DOHH2 (cell line): ENCODE data around the gene DRD2.

Source experiments
- H3F3A ChIP-seq: fragments of 200-600 bp; sonication (generic), shearing (Covaris generic); 2 replicates; pipeline ENCODE4 v1.6.0; 2016; ENCODE audit warnings: antibody characterized with exemption, mild to moderate bottlenecking; ENCODE audit not compliant: control insufficient read depth, insufficient read depth
- H3K27ac ChIP-seq: fragments of 200-600 bp; sonication (generic); 2 replicates; pipeline ENCODE4 v1.5.1; 2014; ENCODE audit warnings: low read depth, mild to moderate bottlenecking, low read length, moderate library complexity
- H3K27me3 ChIP-seq: fragments of 200-600 bp; sonication (generic); 2 replicates; pipeline ENCODE4 v1.6.1; 2014; ENCODE audit warnings: mild to moderate bottlenecking, low read length, mixed read lengths; ENCODE audit not compliant: control insufficient read depth
- H3K36me3 ChIP-seq: fragments of 200-600 bp; sonication (generic); 2 replicates; pipeline ENCODE4 v1.6.1; 2014; ENCODE audit warnings: mild to moderate bottlenecking, low read length, moderate library complexity, mixed read lengths; ENCODE audit not compliant: control insufficient read depth
- H3K4me1 ChIP-seq: fragments of 200-600 bp; sonication (generic); 2 replicates; pipeline ENCODE4 v1.6.1; 2014; ENCODE audit warnings: mild to moderate bottlenecking, low read length, mixed read lengths; ENCODE audit not compliant: control insufficient read depth
- H3K4me2 ChIP-seq: fragments of 200-600 bp; sonication (generic); 2 replicates; pipeline ENCODE4 v1.6.0; 2014; ENCODE audit warnings: mild to moderate bottlenecking, low read length, moderate library complexity
- H3K4me3 ChIP-seq: fragments of 200-600 bp; sonication (generic); 2 replicates; pipeline ENCODE4 v1.5.1; 2014; ENCODE audit warnings: mild to moderate bottlenecking, low read length, mixed read lengths
- H3K79me2 ChIP-seq: fragments of 200-600 bp; sonication (generic); 2 replicates; pipeline ENCODE4 v1.6.1; 2014; ENCODE audit warnings: mild to moderate bottlenecking, low read length, mixed read lengths; ENCODE audit not compliant: control insufficient read depth
- H3K9me2 ChIP-seq: fragments of 200-600 bp; sonication (generic); replicated peaks from 2 replicates; pipeline ENCODE4 v1.6.1; 2014; ENCODE audit warnings: mild to moderate bottlenecking, low read length, mixed read lengths; ENCODE audit not compliant: control insufficient read depth
- H3K9me3 ChIP-seq: fragments of 200-600 bp; sonication (generic); 2 replicates; pipeline ENCODE4 v1.6.1; 2014; ENCODE audit warnings: antibody characterized with exemption, low read length, mixed read lengths; ENCODE audit not compliant: control insufficient read depth, insufficient read depth
- H4K20me1 ChIP-seq: fragments of 200-600 bp; sonication (generic); 2 replicates; pipeline ENCODE4 v1.6.0; 2014; ENCODE audit warnings: low read depth, mild to moderate bottlenecking, antibody characterized with exemption, low read length, moderate library complexity; ENCODE audit not compliant: control insufficient read depth, insufficient read depth
- CTCF ChIP-seq: fragments of 200-600 bp; sonication (generic); IDR thresholded peaks from one replicate; pipeline ENCODE4 v1.5.1; 2014; ENCODE audit warnings: antibody characterized with exemption, mild to moderate bottlenecking, low read depth, low read length; ENCODE audit not compliant: poor library complexity, severe bottlenecking
- EZH2phosphoT487 ChIP-seq: fragments of 200-600 bp; sonication (generic); IDR thresholded peaks from 2 replicates; pipeline ENCODE4 v1.6.1; 2017; ENCODE audit warnings: borderline replicate concordance, mild to moderate bottlenecking, antibody characterized with exemption, low read length, moderate library complexity, mixed read lengths

DRD2 gene

GRCh38 chr11:113392236-113392921 lies 82.8 kb downstream of the DRD2 start:
- no peaks in the 10 kb centered on the region for H4K20me1 ChIP-seq
- no peak overlapping the region for H3K4me2 ChIP-seq
- H3K9me3 ChIP-seq: no peaks in the 10 kb centered on the region
- no peaks in the 10 kb centered on the region for H3F3A ChIP-seq
- no peak overlapping the region for H3K4me3 ChIP-seq
- H3K36me3 ChIP-seq: no peaks in the 10 kb centered on the region
- no peaks in the 10 kb centered on the region for H3K4me1 ChIP-seq
- H3K27ac ChIP-seq: no peak overlapping the region
- no peaks in the 10 kb centered on the region for H3K27me3 ChIP-seq
- no peaks in the 10 kb centered on the region for H3K9me2 ChIP-seq
- H3K79me2 ChIP-seq: no peaks in the 10 kb centered on the region
- TF ChIP-seq CTCF: no peak
- no peak for TF ChIP-seq EZH2phosphoT487

GRCh38 chr11:113389272-113389671 lies 85.9 kb downstream of the DRD2 start:
- no peaks in the 10 kb centered on the region for H3K4me1 ChIP-seq
- H4K20me1 ChIP-seq: no peaks in the 10 kb centered on the region
- no peak overlapping the region for H3K4me2 ChIP-seq
- H3K9me2 ChIP-seq: no peaks in the 10 kb centered on the region
- TF ChIP-seq CTCF: no peak
- no peak for TF ChIP-seq EZH2phosphoT487
- H3K36me3 ChIP-seq: no peaks in the 10 kb centered on the region
- no peaks in the 10 kb centered on the region for H3K27me3 ChIP-seq
- no peaks in the 10 kb centered on the region for H3F3A ChIP-seq
- H3K4me3 ChIP-seq: no peak overlapping the region
- no peaks in the 10 kb centered on the region for H3K79me2 ChIP-seq
- no peaks in the 10 kb centered on the region for H3K9me3 ChIP-seq
- no peak overlapping the region for H3K27ac ChIP-seq

- no peaks in the 10 kb centered on the region for H3K36me3 ChIP-seq
- no peaks in the 10 kb centered on the region for H3K27me3 ChIP-seq
- TF ChIP-seq EZH2phosphoT487 (no peak), CTCF (no peak)
- no peaks in the 10 kb centered on the region for H3K9me3 ChIP-seq
- H3K4me2 ChIP-seq: no peak within 1 kb of the TSS
- H3K27ac ChIP-seq: no peak within 1 kb of the TSS
- H3K4me1 ChIP-seq: no peaks in the 10 kb centered on the region
- no peak within 1 kb of the TSS for H3K4me3 ChIP-seq
- H3K79me2 ChIP-seq: no peaks in the 10 kb centered on the region
- H3K9me2 ChIP-seq: no peaks in the 10 kb centered on the region
- no peaks in the 10 kb centered on the region for H4K20me1 ChIP-seq
- H3F3A ChIP-seq: no peaks in the 10 kb centered on the region
Observed at GRCh38 chr11:113387605-113388211, 87.5 kb downstream of the DRD2 start, which contains the start of gene ANKK1. Gene ANKK1 (plus strand): TSS chr11:113387779. CDS start chr11:113387885, 106 bp downstream.
